ENCODE data around the gene WDHD1.
"Not testable (repeated sequence)": the region's sequence is repeated elsewhere in the genome, so short reads cannot be mapped to it uniquely, and the experiment has no call there.

The WDHD1 gene

DNA sequence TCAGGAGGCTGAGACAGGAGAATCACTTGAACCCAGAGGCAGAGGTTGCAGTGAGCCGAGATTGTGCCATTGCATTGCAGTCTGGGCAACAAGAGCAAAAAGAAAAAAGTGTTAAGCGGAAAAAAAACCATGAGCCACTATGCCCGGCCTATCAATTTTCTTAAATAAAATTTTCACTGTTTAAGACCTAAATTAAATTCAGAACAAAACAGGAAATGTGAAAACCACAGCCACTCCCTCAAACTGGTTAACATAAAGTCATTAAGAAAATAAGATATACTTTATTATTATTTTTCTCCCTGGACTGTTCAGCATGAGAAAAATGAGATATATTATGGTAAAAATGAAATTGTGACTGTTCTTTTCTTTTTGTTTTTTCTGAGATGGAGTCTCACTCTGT lies 79.7 kb downstream of the WDHD1 start:
- peak; percentile 13 for DNase-seq

GRCh38 chr14:54946500-54946899 lies 80.4 kb downstream of the WDHD1 start:
- no peak for DNase-seq

- DNase-seq = no peak
Measured at GRCh38 chr14:54944737-54945391, 82.0 kb downstream of the WDHD1 start.

DNA sequence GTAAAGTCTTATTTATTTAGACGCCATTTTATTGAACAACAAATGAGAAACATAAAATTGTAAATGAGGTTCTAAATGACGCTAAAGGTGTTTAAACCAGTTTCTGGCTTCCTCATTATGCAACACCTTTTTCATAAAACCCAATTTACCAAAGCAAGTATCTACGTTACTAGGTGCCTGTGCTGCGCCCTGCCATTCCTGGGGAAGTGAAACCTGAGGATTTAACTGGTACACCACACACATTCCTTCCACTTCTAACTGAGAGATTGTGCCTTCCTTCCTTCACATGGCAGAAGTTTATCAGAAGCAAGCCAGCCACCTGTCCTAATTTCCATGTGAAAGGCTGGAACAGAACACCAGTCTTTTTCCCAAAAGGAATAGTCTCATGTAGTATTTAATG lies 84.0 kb downstream of the WDHD1 start:
- no peak for DNase-seq

- DNase-seq = no peak
Measured at GRCh38 chr14:54936816-54937215, 90.1 kb downstream of the WDHD1 start.

DNA sequence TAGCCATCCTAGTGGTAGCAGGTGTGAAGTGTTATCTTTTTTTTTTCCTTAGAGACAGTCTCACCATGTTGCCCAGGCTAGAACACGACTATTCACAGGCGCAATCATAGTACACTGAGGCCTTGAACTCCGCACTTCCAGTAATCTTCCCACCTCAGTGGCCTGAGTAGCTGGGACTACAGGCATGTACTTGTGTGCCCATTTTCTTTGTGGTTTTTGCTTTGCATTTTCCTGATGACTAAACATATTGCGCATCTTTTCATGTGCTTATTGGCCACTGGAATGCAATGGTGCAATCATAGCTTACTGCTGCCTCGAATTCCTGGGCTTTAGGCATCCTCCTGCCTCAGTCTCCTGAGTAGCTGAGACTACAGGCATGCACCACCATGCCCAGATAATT lies 90.9 kb downstream of the WDHD1 start:
- no peak for DNase-seq

DNA sequence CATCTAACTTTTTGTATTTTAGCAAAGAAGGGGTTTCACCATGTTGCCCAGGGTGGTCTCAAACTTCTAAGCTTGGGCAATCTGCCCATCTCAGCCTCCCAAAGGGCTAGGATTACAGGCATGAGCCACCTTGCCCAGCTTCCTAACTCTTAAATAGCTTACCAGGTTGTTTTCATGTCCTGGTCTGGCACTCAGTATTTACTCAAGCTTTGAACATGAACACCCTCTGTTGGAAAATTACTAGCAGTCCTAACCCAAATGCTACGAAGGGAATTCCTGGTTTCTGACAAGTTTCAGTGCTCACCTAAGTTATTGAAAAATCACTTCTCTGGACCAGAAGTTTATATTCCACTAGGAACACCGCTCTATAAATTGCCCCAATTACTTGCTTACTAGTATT lies 91.8 kb downstream of the WDHD1 start:
- no peak for DNase-seq

DNA sequence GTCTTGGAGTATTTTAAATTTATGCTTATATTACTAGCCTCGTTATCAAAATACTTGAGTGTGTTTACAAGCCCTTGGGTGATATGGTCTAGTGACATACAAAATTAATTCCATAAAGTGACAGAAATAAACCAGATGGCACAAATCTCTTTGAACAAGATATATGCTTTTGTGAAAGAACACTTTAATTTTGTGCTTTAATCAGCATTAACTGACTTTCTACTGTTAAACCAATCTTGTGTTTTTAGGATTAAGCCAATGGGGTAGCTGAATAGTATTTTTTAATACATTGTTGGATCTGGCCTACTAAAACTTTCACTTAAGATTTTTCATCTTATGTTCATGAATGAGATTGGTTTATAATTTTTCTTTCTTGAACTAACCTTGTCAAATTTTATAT lies 93.9 kb downstream of the WDHD1 start:
- no peak for DNase-seq

- DNase-seq = no peak
Measured at GRCh38 chr14:54931598-54932340, 95.1 kb downstream of the WDHD1 start.

GRCh38 chr14:54931101-54931500 lies 95.8 kb downstream of the WDHD1 start:
- no peak for DNase-seq

DNA sequence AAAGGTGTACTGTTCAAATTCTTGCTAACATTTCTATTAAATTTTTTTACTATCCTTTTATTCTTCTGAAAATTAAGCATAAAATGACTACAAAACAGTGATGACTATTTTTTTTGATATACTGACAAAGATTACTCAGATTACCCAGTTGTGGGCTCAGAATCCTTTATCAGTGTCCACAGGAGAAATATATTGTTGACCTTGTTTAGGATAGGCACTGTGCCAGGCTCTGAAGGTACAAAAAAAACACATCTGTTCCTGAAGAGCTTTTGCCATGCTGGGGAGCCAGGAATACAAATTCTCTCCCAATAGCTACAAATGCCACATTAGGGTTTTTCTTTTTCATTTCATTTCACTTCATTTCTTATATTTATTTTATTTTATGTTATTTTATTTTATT lies 97.3 kb downstream of the WDHD1 start:
- no peak for DNase-seq

- no peak for DNase-seq
Measured at GRCh38 chr14:54928216-54928615, 98.7 kb downstream of the WDHD1 start.

DNA sequence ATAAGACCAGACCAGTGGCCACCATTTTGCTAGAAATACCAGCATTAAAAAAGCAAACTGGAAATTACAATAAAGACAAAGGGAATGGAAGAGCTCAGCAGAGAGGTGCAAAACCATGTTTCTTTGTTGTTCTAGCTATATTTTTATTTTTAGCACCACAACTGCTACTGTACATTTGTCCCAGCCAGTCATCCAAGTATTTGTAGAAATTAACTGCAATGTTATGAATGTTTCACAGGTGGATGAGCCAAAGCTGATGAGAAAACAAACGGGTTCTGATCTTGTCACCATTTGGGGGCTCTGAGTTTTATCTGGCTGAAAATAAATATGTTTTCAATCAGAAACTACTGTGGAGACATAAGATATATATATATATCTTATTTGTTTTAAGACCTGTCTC lies 99.3 kb downstream of the WDHD1 start:
- no peak for DNase-seq

GRCh38 chr14:54926570-54926969 lies 100.3 kb downstream of the WDHD1 start:
- DNase-seq = not testable (repeated sequence)

- no peak for DNase-seq
Measured at GRCh38 chr14:54922598-54922997, 104.3 kb downstream of the WDHD1 start.

DNA sequence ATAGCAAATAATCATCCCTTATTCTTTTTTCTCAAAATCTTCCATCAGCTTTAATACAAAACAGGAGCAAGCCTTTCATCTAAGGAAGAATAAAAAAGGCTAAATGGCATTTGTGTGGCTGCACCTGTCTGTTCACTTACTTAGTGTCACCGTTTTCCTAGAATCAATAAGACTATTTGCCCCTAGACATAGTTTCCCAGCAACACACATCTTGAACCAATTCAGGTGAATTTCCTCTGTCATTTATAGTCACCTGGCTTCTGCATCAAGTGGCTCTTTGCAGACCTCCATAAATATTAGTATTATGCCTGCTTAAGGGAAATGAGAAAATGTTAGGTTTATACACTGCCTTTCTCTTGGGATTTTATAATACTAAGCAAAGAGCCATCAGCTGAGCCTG lies 106.8 kb downstream of the WDHD1 start:
- DNase-seq = no peak

GRCh38 chr14:54919330-54919729 lies 107.6 kb downstream of the WDHD1 start:
- no peak for DNase-seq

- DNase-seq = no peak
Measured at GRCh38 chr14:54918427-54918826, 108.5 kb downstream of the WDHD1 start.

- DNase-seq = no peak
Measured at GRCh38 chr14:54916101-54916500, 110.8 kb downstream of the WDHD1 start.

- DNase-seq = no peak
Measured at GRCh38 chr14:54909817-54910558, 116.9 kb downstream of the WDHD1 start.

DNA sequence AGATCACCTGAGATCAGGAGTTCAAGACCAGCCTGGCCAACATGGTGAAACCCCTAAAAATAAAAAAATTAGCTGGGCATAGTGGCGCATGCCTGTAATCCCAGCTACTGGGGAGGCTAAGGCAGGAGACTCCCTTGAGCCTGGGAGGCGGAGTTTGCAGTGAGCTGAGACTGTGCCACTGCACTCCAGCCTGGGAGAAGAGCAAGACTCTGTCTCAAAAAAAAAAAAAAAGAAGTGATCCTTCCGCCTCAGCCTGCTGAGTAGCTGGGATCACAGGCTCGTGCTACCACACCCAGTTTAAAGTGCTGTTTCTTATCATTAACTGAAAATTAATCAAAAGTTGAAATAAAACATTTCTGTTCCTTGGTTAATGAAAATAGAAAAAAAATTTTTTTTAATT lies 117.9 kb downstream of the WDHD1 start:
- not testable (repeated sequence) for DNase-seq

DNA sequence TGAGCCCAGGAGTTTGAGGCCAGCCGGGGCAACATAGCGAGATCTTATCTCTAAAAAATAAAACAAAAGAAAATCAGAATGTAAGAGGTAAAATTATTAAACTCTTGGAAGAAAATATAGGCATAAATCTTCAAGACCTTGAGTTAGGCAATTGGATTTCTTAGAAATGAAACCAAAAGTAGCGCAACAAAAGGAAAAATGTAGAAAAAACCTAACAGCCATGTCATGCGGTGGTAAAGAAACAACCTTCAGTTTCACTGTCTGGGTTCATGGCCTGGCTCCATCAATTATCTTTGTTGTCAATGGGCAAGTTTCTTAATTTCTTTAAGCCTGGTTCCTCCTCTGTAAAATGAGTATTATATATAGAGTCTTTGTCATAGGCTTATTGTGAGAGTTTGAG lies 118.7 kb downstream of the WDHD1 start:
- peak; percentile 41 for DNase-seq

GRCh38 chr14:54906075-54906474 lies 120.8 kb downstream of the WDHD1 start:
- DNase-seq = no peak

All from CD4-positive, alpha-beta T cell treated with Interleukin-12 subunit alpha and Interleukin-12 subunit beta, for 1 hour (primary cell).